K562 (cell line): Measurements from ENCODE around the gene ATP5PD. TPM values are rescaled to one million over a fixed set of nuclear protein-coding genes. Genes with fewer than 3 reads are reported as not detected.

Source experiments
- ARID4B ChIP-seq: sonication (generic); formaldehyde crosslinking; IDR thresholded peaks from 2 replicates; pipeline ENCODE4 v1.8.0; 2022; ENCODE audit warnings: mild to moderate bottlenecking, missing genetic modification reagents
- BCL6 ChIP-seq: fragments of 250-450 bp; sonication (Bioruptor Pico); IDR thresholded peaks from 2 replicates; pipeline ENCODE4 v1.4.0; 2020
- BRF1 ChIP-seq: IDR thresholded peaks from 3 replicates; pipeline ENCODE4 v1.6.1; 2011; ENCODE audit warnings: borderline replicate concordance, mild to moderate bottlenecking; ENCODE audit not compliant: insufficient read length; ENCODE audit errors: extremely low read depth
- ELF4 ChIP-seq: fragments of 450-650 bp; formaldehyde crosslinking; IDR thresholded peaks from 2 replicates; pipeline ENCODE4 v1.4.0; 2022; ENCODE audit warnings: missing genetic modification characterization
- KAT2B ChIP-seq: IDR thresholded peaks from one replicate; pipeline ENCODE4 v1.6.1; 2012; ENCODE audit warnings: low read depth, mild to moderate bottlenecking, control low read depth, inconsistent platforms, low read length, moderate library complexity
- POU5F1 ChIP-seq: fragments of 150-350 bp; IDR thresholded peaks from 2 replicates; pipeline ENCODE4 v1.6.1; 2014; ENCODE audit warnings: borderline replicate concordance, low read length, low read depth, mild to moderate bottlenecking; ENCODE audit not compliant: partially characterized antibody
- RB1 ChIP-seq: fragments of 450-650 bp; IDR thresholded peaks from 2 replicates; pipeline ENCODE4 v1.6.1; 2017; ENCODE audit warnings: low read depth, mild to moderate bottlenecking
- RHOXF2B ChIP-seq: fragments of 250-450 bp; sonication (Bioruptor Pico); conservative IDR thresholded peaks from 2 replicates; pipeline ENCODE4 v1.5.1; 2021
- SMC3 ChIP-seq: conservative IDR thresholded peaks from 2 replicates; pipeline ENCODE4 v1.6.1; 2011; ENCODE audit warnings: low read depth, low read length, improper control_type of control experiment; ENCODE audit not compliant: insufficient read depth
- ZNF263 ChIP-seq: sonication (generic); formaldehyde crosslinking; IDR thresholded peaks from 2 replicates; pipeline ENCODE4 v1.8.0; 2022; ENCODE audit warnings: mild to moderate bottlenecking, missing genetic modification reagents, borderline replicate concordance
- ZNF57 ChIP-seq: fragments of 450-650 bp; formaldehyde crosslinking; IDR thresholded peaks from 2 replicates; pipeline ENCODE4 v1.4.0; 2020; ENCODE audit warnings: mild to moderate bottlenecking, moderate library complexity
- polyA plus RNA-seq, 8 experiments: library from polyadenylated mRNA; depleted of rRNA in 4 of 8; stranded (reverse) in 5 of 8; unstranded in 3 of 8; fragments of >200 nt; fragmentation: Nextera tagmentation in 2 of 8; fragmentation: Illumina TruSeq in 1 of 8; extraction: Ambion mirVana in 2 of 8; extraction: Trizol in 1 of 8; gene quantifications; 2 replicates each; pipeline versions ENCODE4 v1.2.1 to v1.2.3, GENCODE V29; 2011 to 2014; ENCODE audit warnings: inconsistent platforms in 1 of 8, missing spikeins in 1 of 8
- total RNA-seq, 7 experiments: library from RNA; depleted of rRNA in 6 of 7; stranded (reverse); fragments of >200 nt in 6 of 7; fragmentation: Illumina TruSeq in 2 of 7; extraction: Trizol in 2 of 7; gene quantifications; 2 replicates each; pipeline versions ENCODE4 v1.2.1 to v1.2.3, GENCODE V29; 2011 to 2021; ENCODE audit warnings: low replicate concordance in 1 of 7
- TF ChIP-seq, protein P1 (sequence below): sonication (generic); formaldehyde crosslinking; IDR thresholded peaks from 2 replicates; pipeline ENCODE4 v1.8.0; 2022; ENCODE audit warnings: mild to moderate bottlenecking, missing genetic modification reagents
- TF ChIP-seq, protein P2 (sequence below): fragments of 450-650 bp; IDR thresholded peaks from 2 replicates; pipeline ENCODE4 v1.6.1; 2016; ENCODE audit warnings: low read depth

ATP5PD gene
- total and polyA plus RNA-seq, 9 of the 15 experiments (the other 6 are each of a cell fraction or from before 2014, with no cell fraction given) = 271 to 828 (median 432) TPM

GRCh38 chr17:75012346-75013091 is 34.2 kb downstream of the ATP5PD start, which contains the start of gene MRPL58 (continued):
- peak; percentile 96 for TF ChIP-seq RB1
- no peak for TF ChIP-seq BCL6
- TF ChIP-seq POU5F1 = no peak
- peak; percentile 35 for TF ChIP-seq SMC3
- 0 out of 2 replicates have a peak, but pooled peaks have one; percentile 73 for TF ChIP-seq ELF4 (CRISPR knock-in tag)
- no peak for TF ChIP-seq KAT2B
- TF ChIP-seq ARID4B (CRISPR knock-in tag) = peak; percentile 86
- TF ChIP-seq ZNF57 = no peak
- TF ChIP-seq RHOXF2B = no peak
- TF ChIP-seq, protein P1, sequence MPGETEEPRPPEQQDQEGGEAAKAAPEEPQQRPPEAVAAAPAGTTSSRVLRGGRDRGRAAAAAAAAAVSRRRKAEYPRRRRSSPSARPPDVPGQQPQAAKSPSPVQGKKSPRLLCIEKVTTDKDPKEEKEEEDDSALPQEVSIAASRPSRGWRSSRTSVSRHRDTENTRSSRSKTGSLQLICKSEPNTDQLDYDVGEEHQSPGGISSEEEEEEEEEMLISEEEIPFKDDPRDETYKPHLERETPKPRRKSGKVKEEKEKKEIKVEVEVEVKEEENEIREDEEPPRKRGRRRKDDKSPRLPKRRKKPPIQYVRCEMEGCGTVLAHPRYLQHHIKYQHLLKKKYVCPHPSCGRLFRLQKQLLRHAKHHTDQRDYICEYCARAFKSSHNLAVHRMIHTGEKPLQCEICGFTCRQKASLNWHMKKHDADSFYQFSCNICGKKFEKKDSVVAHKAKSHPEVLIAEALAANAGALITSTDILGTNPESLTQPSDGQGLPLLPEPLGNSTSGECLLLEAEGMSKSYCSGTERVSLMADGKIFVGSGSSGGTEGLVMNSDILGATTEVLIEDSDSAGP = 0 out of 2 replicates have a peak, but pooled peaks have one; percentile 12
- TF ChIP-seq, protein P2, sequence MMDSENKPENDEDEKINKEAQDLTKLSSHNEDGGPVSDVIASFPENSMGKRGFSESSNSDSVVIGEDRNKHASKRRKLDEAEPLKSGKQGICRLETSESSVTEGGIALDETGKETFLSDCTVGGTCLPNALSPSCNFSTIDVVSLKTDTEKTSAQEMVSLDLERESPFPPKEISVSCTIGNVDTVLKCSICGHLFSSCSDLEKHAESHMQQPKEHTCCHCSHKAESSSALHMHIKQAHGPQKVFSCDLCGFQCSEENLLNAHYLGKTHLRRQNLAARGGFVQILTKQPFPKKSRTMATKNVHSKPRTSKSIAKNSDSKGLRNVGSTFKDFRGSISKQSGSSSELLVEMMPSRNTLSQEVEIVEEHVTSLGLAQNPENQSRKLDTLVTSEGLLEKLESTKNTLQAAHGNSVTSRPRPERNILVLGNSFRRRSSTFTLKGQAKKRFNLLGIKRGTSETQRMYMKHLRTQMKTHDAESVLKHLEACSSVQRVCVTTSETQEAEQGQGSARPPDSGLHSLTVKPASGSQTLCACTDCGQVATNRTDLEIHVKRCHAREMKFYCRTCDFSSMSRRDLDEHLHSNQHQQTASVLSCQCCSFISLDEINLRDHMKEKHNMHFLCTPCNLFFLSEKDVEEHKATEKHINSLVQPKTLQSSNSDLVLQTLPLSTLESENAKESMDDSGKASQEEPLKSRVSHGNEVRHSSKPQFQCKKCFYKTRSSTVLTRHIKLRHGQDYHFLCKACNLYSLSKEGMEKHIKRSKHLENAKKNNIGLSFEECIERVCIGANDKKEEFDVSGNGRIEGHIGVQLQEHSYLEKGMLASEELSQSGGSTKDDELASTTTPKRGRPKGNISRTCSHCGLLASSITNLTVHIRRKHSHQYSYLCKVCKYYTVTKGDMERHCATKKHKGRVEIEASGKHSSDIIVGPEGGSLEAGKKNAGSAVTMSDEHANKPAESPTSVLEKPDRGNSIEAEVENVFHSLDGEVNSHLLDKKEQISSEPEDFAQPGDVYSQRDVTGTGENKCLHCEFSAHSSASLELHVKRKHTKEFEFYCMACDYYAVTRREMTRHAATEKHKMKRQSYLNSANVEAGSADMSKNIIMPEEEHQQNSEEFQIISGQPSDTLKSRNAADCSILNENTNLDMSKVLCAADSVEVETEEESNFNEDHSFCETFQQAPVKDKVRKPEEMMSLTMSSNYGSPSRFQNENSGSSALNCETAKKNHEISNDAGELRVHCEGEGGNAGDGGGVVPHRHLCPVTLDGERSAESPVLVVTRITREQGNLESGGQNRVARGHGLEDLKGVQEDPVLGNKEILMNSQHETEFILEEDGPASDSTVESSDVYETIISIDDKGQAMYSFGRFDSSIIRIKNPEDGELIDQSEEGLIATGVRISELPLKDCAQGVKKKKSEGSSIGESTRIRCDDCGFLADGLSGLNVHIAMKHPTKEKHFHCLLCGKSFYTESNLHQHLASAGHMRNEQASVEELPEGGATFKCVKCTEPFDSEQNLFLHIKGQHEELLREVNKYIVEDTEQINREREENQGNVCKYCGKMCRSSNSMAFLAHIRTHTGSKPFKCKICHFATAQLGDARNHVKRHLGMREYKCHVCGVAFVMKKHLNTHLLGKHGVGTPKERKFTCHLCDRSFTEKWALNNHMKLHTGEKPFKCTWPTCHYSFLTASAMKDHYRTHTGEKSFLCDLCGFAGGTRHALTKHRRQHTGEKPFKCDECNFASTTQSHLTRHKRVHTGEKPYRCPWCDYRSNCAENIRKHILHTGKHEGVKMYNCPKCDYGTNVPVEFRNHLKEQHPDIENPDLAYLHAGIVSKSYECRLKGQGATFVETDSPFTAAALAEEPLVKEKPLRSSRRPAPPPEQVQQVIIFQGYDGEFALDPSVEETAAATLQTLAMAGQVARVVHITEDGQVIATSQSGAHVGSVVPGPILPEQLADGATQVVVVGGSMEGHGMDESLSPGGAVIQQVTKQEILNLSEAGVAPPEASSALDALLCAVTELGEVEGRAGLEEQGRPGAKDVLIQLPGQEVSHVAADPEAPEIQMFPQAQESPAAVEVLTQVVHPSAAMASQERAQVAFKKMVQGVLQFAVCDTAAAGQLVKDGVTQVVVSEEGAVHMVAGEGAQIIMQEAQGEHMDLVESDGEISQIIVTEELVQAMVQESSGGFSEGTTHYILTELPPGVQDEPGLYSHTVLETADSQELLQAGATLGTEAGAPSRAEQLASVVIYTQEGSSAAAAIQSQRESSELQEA = no peak
- peak; percentile 63; the same call in 1 of the 2 replicates for TF ChIP-seq ZNF263 (CRISPR knock-in tag)
- no peak for TF ChIP-seq BRF1
